Naive thymus-derived CD8-positive, alpha-beta T cell (primary cell): ENCODE measurements around the gene SLC25A14. TPM values are rescaled to one million over a fixed set of nuclear protein-coding genes. Genes with fewer than 3 reads are reported as not detected.
"Not testable (repeated sequence)": the region's sequence is repeated elsewhere in the genome, so short reads cannot be mapped to it uniquely, and the experiment has no call there.

Source experiments
- ATAC-seq, 2 donors: fragments of 150-1000 bp; cut with Tn5 transposase in 1 of 2; sonication (Bioruptor Pico), chemical (Tn5 transposase) in 1 of 2; 1 replicate in 1 of 2; 2 replicates in 1 of 2; pipeline ENCODE4 v1.10.0; 2021; ENCODE audit warnings: mild to moderate bottlenecking in 2 of 2, moderate library complexity in 2 of 2
- POLR2A ChIA-PET: fragments of 350-600 bp; sonication (Branson Sonifier 250); formaldehyde crosslinking; loops from one replicate; lab custom pipeline; 2021; ENCODE audit warnings: antibody characterized with exemption; lab: Charles Lee
- DNase-seq, 10 donors: peaks; one replicate each; pipeline versions ENCODE4 v3.0.0 to v3.0.0-alpha.2; 2020 to 2022
- H3K27ac Mint-ChIP-seq, 10 donors: one replicate each; pipeline ENCODE4 v1.8.0; 2020 to 2022; ENCODE audit warnings: mild to moderate bottlenecking in 10 of 10, mixed read lengths in 10 of 10, moderate library complexity in 4 of 10, inconsistent platforms in 1 of 10
- H3K27me3 Mint-ChIP-seq, 5 donors: one replicate each; pipeline ENCODE4 v1.8.0; 2021 to 2022; ENCODE audit warnings: mixed read lengths in 5 of 5
- H3K36me3 Mint-ChIP-seq, 3 donors: one replicate each; pipeline ENCODE4 v1.8.0; 2020 to 2022; ENCODE audit warnings: mixed read lengths in 3 of 3, mild to moderate bottlenecking in 2 of 3, inconsistent platforms in 1 of 3
- H3K4me1 Mint-ChIP-seq, 4 donors: one replicate each; pipeline ENCODE4 v1.8.0; 2021 to 2022; ENCODE audit warnings: mixed read lengths in 4 of 4
- H3K4me3 Mint-ChIP-seq, 10 donors: one replicate each; pipeline ENCODE4 v1.8.0; 2020 to 2022; ENCODE audit warnings: mild to moderate bottlenecking in 10 of 10, mixed read lengths in 10 of 10, moderate library complexity in 6 of 10, inconsistent platforms in 1 of 10
- H3K9me3 Mint-ChIP-seq, 9 donors: one replicate each; pipeline ENCODE4 v1.8.0; 2020 to 2022; ENCODE audit warnings: mixed read lengths in 9 of 9, mild to moderate bottlenecking in 3 of 9, inconsistent platforms in 1 of 9, moderate library complexity in 1 of 9
- polyA plus RNA-seq, 3 donors: library from polyadenylated mRNA; unstranded; fragments of 300-500 nt; fragmentation: Illumina TruSeq; gene quantifications; one replicate each; pipeline ENCODE4 v1.2.3, GENCODE V29; 2021
- total RNA-seq, 8 experiments: library from RNA in 2 of 8; stranded (reverse) in 2 of 8; gene quantifications; one replicate each; pipeline ENCODE4 v1.2.3 and lab custom pipeline; 2021 to 2026

Gene SLC25A14
- total and polyA plus RNA-seq, 5 experiments from 2014 or later: 3.9 to 15.3 (median 7.3) TPM

DNA sequence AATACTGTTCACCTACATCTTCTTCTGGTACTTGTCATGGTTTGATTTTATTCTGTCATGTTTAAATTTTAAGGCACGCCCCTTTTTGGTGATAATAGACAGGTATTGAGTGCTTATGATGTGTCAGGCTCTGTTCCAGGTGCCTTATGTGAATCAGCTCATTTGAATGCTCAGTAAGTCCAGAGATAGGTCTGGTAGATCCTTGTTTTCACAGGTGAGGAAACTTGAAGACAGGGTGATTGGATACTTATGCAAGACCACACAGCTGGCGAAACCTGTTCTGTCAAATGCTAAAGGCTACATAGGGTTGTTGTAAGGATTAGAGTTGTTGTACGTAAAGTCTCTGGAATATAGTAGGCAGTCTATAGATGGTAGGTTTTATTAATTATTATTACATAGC, 9.6 kb upstream of the SLC25A14 start:
- no peaks in the 10 kb centered on the region for H3K9me3 Mint-ChIP-seq
- H3K27me3 Mint-ChIP-seq: peaks cover 8 to 15% (median 10%) of the 10 kb centered on the region in 5 donors
- POLR2A ChIA-PET: no interaction called here
- H3K27ac Mint-ChIP-seq: no peak overlapping the region
- ATAC-seq (no peak), DNase-seq (no peak)
- peaks cover 0 to 3% (median 0%) of the 10 kb centered on the region in 4 donors for H3K4me1 Mint-ChIP-seq
- no peaks in the 10 kb centered on the region for H3K36me3 Mint-ChIP-seq
- no peak overlapping the region for H3K4me3 Mint-ChIP-seq

DNA sequence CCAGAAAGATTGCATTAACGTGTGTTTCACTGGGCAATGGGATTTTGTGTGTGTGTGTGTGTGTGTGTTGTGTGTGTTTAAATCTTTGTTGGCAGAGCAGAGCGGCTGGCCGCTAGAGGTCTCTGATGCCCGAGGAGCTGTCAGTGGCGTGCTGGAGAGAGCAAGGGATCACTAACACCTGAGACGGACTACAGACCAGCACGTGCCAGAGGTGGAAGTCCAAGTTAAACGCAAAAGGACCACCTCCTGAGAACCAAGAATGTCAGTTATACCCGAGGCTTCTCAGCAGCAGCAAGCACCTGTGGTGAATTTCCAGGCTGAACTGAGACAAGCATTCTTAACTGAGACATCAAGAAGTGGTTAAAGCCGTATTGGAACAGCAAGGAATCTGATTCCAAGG, 9.0 kb upstream of the SLC25A14 start:
- DNase-seq: peak in 9 of 10 donors; percentile 1 to 66 (median 9)
- H3K27ac Mint-ChIP-seq: peak overlapping the region in 1 of 10 donors; percentile 37
- no peaks in the 10 kb centered on the region for H3K9me3 Mint-ChIP-seq
- H3K27me3 Mint-ChIP-seq: peaks cover 8 to 15% (median 10%) of the 10 kb centered on the region in 5 donors
- H3K36me3 Mint-ChIP-seq: no peaks in the 10 kb centered on the region
- ATAC-seq: peak in 1 of 2 donors; percentile 68
- no peak overlapping the region for H3K4me3 Mint-ChIP-seq
- POLR2A ChIA-PET: no interaction called here
- peaks cover 0 to 3% (median 0%) of the 10 kb centered on the region in 4 donors for H3K4me1 Mint-ChIP-seq

DNA sequence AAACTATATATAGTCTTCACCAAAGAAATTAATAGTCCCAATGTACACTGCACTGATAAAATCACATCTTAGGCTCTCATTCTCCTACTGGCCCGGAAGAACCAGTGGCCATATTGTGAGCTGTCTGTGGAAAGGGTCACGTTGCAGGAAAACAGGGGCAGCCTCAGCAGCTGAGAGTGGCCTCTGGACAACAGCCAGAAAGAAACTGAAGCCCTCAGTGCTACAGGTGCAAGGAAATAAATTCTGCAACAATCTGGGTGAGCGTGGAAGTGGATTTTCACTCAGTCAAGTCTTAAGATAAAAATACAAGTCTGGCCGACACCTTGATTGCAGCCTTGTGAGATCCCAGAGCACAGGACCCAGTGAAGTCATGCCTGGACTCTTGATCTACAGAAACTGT, 3.2 kb upstream of the SLC25A14 start:
- no peak for ATAC-seq
- no peak for DNase-seq
- Mint-ChIP-seq H3K4me1 (peaks cover 11 to 24% (median 16%) of the 10 kb centered on the region in 4 donors), H3K4me3 (no peak overlapping the region), H3K36me3 (no peaks in the 10 kb centered on the region), H3K27ac (no peak overlapping the region), H3K27me3 (peaks cover 0 to 2% (median 0%) of the 10 kb centered on the region in 5 donors), H3K9me3 (no peaks in the 10 kb centered on the region)
- POLR2A ChIA-PET: no interaction called here

DNA sequence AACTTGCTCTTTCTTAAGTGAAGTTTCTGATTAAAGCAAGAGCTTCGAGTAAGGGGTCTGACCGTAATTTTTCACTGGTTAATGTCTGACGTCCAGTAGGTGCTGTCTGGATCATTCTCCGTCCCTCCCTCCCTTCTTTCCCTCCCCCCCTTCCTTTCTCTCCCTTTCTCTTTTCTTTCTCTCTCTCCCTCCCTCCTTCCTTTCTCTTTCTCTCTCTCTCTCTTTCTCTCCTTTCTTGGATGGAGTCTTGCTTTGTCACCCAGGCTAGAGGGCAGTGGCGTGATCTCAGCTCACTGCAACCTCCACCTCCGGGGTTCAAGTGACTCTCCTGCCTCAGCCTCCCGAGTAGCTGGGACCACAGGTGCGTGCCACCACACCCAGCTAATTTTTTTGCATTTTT, 850 bp upstream of the SLC25A14 start:
- not testable (repeated sequence) for ATAC-seq, DNase-seq, H3K27me3 Mint-ChIP-seq, H3K9me3 Mint-ChIP-seq, H3K36me3 Mint-ChIP-seq
- H3K4me3 Mint-ChIP-seq: peak overlapping the region in 8 of 10 donors; percentile 22 to 99 (median 94)
- POLR2A ChIA-PET: interaction anchor here (1.5 kb wide), 1 partner anchor 70 kb away, joined by 7 read pairs; the partner anchor contains the start of gene ZNF280C
- H3K27ac Mint-ChIP-seq: peak overlapping the region in 2 of 10 donors; percentile 86 to 95
- H3K4me1 Mint-ChIP-seq: peaks cover 15 to 24% (median 19%) of the 10 kb centered on the region in 4 donors

DNA sequence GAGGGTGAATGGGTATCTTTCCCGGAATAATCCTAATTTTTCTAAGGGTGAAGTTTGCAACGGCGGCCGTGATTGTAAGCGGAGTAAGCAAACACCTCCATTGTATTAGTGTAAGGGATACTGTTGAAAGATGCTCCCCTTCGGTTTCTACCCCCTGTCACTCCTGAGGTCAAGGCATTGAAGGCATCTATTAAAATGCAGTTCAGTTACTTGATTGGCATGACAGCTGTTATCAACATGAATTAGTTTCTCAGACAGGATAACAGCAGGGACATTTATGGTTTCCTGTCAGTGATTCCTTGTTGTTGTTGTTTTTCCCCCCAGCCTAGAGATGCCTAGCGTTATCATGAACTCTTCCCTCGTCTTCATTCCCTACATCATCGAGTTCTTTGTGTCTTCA, 552 bp downstream of the SLC25A14 start:
- Mint-ChIP-seq H3K4me1 (peaks cover 16 to 30% (median 20%) of the 10 kb centered on the region in 4 donors), H3K4me3 (peak overlapping the region; percentile 88 to 99 (median 96)), H3K27me3 (no peaks in the 10 kb centered on the region), H3K27ac (peak overlapping the region; percentile 53 to 98 (median 94)), H3K9me3 (no peaks in the 10 kb centered on the region), H3K36me3 (peaks cover 0 to 6% (median 0%) of the 10 kb centered on the region in 3 donors)
- POLR2A ChIA-PET: interaction anchor here (1.2 to 1.5 kb wide), 2 partner anchors 61 to 72 kb away, joined by 3 to 7 read pairs; partner anchors contain the start of genes RBMX2 and ZNF280C
- ATAC-seq: no peak
- DNase-seq: no peak

DNA sequence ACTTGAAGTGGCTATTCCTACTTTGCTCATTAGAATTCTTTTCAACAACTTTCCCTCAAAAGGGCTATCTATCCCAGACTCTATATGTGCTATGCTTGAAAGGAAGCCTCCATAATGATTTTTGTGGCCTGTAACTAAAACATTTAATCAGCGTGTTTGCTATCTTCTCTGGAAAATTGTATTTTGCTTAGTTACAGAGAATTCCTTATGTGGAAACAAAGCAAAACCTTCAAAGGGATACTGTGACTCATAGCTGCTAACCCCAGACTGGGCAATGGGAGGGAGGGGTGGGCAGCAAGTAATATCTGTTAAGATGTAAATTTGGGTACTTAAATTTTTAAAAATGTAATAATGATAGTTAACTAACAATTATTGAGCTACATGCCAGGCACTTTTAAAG, 3.7 kb downstream of the SLC25A14 start:
- H3K4me1 Mint-ChIP-seq: peaks cover 16 to 30% (median 20%) of the 10 kb centered on the region in 4 donors
- DNase-seq (no peak), ATAC-seq (no peak)
- no peak overlapping the region for H3K4me3 Mint-ChIP-seq
- peaks cover 0 to 14% (median 0%) of the 10 kb centered on the region in 3 donors for H3K36me3 Mint-ChIP-seq
- H3K27ac Mint-ChIP-seq: no peak overlapping the region
- H3K27me3 Mint-ChIP-seq: no peaks in the 10 kb centered on the region
- H3K9me3 Mint-ChIP-seq: no peaks in the 10 kb centered on the region
- POLR2A ChIA-PET: no interaction called here

DNA sequence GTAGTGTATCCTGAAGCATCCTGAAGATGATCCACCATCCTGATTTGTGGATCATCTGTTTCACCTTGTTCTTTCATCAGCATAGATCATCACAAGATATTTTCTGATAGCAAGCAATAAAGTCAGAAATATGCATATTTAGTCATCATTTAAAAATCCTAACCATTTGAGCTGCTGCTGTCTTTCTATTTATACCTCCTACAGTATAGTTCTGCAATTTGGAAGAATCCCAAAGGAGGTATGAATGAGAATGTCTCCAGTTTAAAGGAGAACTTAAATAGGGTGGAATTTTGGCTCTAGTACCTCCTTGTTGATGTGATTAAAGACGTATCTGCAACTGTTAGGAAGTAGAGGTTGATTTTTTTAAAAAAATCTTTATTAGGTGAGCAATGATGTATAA, 7.6 kb downstream of the SLC25A14 start:
- POLR2A ChIA-PET: no interaction called here
- DNase-seq (no peak), ATAC-seq (no peak)
- Mint-ChIP-seq H3K27ac (no peak overlapping the region), H3K9me3 (no peaks in the 10 kb centered on the region), H3K4me1 (peaks cover 1 to 6% (median 3%) of the 10 kb centered on the region in 4 donors), H3K36me3 (peaks cover 0 to 36% (median 3%) of the 10 kb centered on the region in 3 donors), H3K27me3 (no peaks in the 10 kb centered on the region), H3K4me3 (no peak overlapping the region)

DNA sequence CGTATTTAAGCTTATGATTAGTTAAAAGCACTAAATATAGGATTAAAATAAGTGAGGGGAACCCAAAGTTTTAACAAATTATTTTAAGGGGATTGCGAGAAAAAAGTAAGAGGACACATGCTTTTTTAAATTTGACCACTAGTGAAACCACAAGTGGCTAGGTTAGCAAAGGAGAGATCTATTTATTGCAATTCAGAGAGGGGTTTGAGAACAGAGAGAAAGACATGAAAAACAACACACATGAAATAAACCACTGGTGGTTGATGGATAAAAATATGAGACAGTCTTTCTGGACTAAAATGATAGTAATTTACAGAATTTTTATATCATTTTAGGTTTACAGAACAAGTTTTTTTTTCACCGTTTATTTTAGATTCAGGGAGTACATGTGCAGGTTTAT, 11.8 kb downstream of the SLC25A14 start:
- no peak for ATAC-seq
- no peak overlapping the region for H3K27ac Mint-ChIP-seq
- no peaks in the 10 kb centered on the region for H3K9me3 Mint-ChIP-seq
- POLR2A ChIA-PET: no interaction called here
- peaks cover 0 to 47% (median 6%) of the 10 kb centered on the region in 3 donors for H3K36me3 Mint-ChIP-seq
- H3K4me1 Mint-ChIP-seq: no peaks in the 10 kb centered on the region
- H3K4me3 Mint-ChIP-seq: no peak overlapping the region
- no peak for DNase-seq
- no peaks in the 10 kb centered on the region for H3K27me3 Mint-ChIP-seq

DNA sequence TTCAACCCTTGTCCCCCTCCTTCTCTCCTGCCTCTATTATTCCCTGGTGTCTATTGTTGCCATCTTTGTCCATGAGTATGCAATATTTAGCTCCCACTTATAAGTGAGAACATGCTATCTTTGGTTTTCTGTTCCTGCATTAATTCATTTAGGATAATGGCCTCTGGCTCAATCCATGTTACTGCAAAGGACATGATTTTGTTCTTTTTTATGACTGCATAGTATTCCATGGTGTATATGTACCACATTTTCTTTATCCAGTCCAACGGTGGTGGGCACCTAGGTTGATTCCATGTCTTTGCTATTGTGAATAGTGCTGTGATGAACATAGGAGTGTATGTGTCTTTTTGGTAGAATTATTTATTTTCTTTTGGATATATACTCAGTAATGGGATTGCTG, 12.3 kb downstream of the SLC25A14 start:
- H3K4me3 Mint-ChIP-seq, H3K27me3 Mint-ChIP-seq, H3K27ac Mint-ChIP-seq, H3K9me3 Mint-ChIP-seq, ATAC-seq, H3K4me1 Mint-ChIP-seq, POLR2A ChIA-PET, DNase-seq: not testable (repeated sequence)
- H3K36me3 Mint-ChIP-seq: peaks cover 0 to 50% (median 6%) of the 10 kb centered on the region in 3 donors

DNA sequence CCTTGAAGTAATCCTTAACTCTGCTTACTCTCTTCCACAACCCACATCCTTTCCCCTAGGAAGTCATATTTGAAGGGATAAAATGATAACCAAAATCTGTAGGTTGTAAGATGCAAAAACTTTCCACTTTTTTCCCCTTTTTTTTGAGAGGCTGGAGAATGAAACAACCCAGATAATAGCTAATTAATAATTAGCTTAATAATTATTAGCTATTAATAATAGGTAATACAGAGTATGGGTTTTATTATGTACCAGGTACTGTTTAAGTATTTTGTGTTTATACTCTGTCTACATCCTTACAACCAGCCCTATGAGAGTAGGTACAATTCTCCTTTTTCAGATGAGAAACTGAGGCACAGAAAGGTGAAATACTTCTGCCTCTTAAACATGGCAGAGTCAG, 36.4 kb downstream of the SLC25A14 start:
- no peak overlapping the region for H3K4me3 Mint-ChIP-seq
- H3K36me3 Mint-ChIP-seq: peaks cover 0 to 15% (median 0%) of the 10 kb centered on the region in 3 donors
- POLR2A ChIA-PET: no interaction called here
- H3K9me3 Mint-ChIP-seq: no peaks in the 10 kb centered on the region
- no peaks in the 10 kb centered on the region for H3K4me1 Mint-ChIP-seq
- H3K27ac Mint-ChIP-seq: no peak overlapping the region
- ATAC-seq (no peak), DNase-seq (no peak)
- H3K27me3 Mint-ChIP-seq: no peaks in the 10 kb centered on the region

DNA sequence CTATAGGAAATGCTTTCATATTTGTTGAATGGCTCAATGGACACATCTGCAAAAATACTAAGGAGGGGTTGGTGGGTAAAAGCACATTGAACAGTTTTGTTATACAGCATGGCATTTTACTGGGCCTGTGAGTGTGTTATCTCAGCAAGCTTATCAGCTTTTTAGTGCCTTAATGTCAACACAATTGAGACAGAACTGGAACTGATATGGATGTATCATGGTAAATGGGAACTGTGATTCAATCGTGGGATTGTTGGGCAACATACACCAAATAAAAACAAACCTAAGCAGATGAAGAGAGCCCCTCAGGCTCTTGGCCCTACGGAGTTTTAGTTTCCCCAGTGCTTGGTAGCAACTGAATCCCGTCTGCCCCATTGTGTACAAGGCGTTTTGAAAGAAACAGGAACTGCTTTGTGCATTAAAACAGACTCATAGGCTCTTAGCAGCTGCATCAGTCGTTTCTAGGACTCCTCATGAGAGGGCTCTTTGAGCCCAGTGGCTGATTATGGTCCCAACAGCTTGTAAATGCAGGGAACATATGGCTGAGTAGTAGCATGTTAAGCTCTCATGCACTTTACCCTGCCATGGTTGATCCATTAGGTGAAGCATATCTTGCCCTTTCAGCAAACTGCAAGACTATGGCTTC, 38.4 kb downstream of the SLC25A14 start:
- Mint-ChIP-seq H3K27me3 (peaks cover 0 to 8% (median 0%) of the 10 kb centered on the region in 5 donors), H3K9me3 (no peaks in the 10 kb centered on the region), H3K4me3 (no peak overlapping the region), H3K4me1 (no peaks in the 10 kb centered on the region), H3K27ac (no peak overlapping the region), H3K36me3 (peaks cover 0 to 1% (median 0%) of the 10 kb centered on the region in 3 donors)
- ATAC-seq (no peak), DNase-seq (no peak)
- POLR2A ChIA-PET: no interaction called here

DNA sequence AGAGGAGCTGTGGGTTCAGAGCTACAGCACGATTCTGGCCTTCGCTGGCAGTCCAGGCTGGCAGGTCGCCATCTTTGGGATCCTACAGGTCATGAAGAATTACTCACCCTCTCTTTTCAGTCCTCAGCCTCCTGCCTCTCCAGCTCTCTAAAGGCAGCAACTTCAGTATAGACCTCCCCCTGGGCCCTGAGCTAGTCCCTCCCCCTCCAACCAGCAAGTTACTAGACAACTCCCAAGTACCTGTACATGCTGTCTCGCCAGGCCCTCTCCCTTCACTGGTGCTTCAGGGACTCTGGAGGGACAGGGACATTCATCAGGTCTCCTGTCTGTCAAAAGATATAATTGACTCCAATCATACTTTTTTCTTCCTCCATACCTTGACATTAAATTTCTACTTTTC, 45.8 kb downstream of the SLC25A14 start, which contains the start of gene GPR119:
Gene GPR119, minus strand, starts transcription at position 155 of the 400 bp plus-strand sequence. CDS start 227 bp downstream, outside the sequence.
- no peaks in the 10 kb centered on the region for H3K9me3 Mint-ChIP-seq
- H3K4me3 Mint-ChIP-seq: no peak within 1 kb of the TSS
- H3K4me1 Mint-ChIP-seq: no peaks in the 10 kb centered on the region
- H3K27me3 Mint-ChIP-seq: peaks cover 0 to 9% (median 2%) of the 10 kb centered on the region in 5 donors
- DNase-seq (no peak), ATAC-seq (no peak)
- H3K36me3 Mint-ChIP-seq: no peaks in the 10 kb centered on the region
- POLR2A ChIA-PET: no interaction called here
- no peak within 1 kb of the TSS for H3K27ac Mint-ChIP-seq

DNA sequence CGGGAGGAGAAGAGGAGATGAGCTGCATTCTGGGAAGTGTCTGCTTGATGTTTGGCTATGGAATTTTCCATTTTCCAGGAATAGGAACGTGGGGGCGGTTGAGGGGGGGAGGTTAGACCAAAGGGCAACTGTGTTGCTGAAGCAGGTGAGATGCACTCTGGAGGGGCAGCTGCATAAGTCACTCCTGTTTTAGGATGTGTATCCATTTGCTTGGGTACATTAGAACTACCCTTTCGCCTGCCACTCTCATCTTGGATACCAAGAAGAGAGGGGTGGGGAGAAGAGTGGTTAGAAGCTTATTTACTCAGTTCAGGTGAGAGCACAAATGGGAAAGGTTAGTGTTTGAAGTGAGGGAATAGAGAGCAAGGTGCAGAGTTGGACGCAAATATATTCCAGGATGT, 46.7 kb downstream of the SLC25A14 start:
- no peaks in the 10 kb centered on the region for H3K9me3 Mint-ChIP-seq
- H3K4me1 Mint-ChIP-seq: no peaks in the 10 kb centered on the region
- no peak for ATAC-seq
- H3K36me3 Mint-ChIP-seq: no peaks in the 10 kb centered on the region
- no peak overlapping the region for H3K4me3 Mint-ChIP-seq
- H3K27me3 Mint-ChIP-seq: peaks cover 0 to 9% (median 2%) of the 10 kb centered on the region in 5 donors
- no peak overlapping the region for H3K27ac Mint-ChIP-seq
- POLR2A ChIA-PET: no interaction called here
- DNase-seq: no peak
